GM12891 (cell line): Measurements from ENCODE around the gene RBM22.
"Not testable (repeated sequence)": the region's sequence is repeated elsewhere in the genome, so short reads cannot be mapped to it uniquely, and the experiment has no call there.

Source experiments
- PAX5 ChIP-seq: IDR thresholded peaks from 2 replicates; pipeline ENCODE4 v1.6.1; 2011; ENCODE audit warnings: low read length, moderate library complexity, mild to moderate bottlenecking; ENCODE audit not compliant: insufficient read depth, severe bottlenecking
- POLR2A ChIP-seq: IDR thresholded peaks from 2 replicates; pipeline ENCODE4 v1.6.1; 2011; ENCODE audit warnings: low read depth, low read length, control low read depth

GRCh38 chr5:150743142-150743488 is 42.3 kb upstream of the RBM22 start:
- TF ChIP-seq PAX5, POLR2A: not testable (repeated sequence)
